ENCODE data around the gene PIP5K1B. TPM values are rescaled to one million over a fixed set of nuclear protein-coding genes. Genes with fewer than 3 reads are reported as not detected.

The PIP5K1B gene
- total RNA-seq, 1 experiment from 2014 or later: 5.2 TPM

- no peak overlapping the region for H3K4me3 Mint-ChIP-seq
- ATAC-seq (no peak), DNase-seq (ENCODE audit: low spot score) (no peak)
- H3K9me3 Mint-ChIP-seq: no peaks in the 10 kb centered on the region
- no peak for TF ChIP-seq JUN (CRISPR knock-in tag; IDR thresholded peaks at IDR 0.05)
- TF ChIP-seq ETV6 (CRISPR knock-in tag; IDR thresholded peaks at IDR 0.05): no peak
- TF ChIP-seq JAZF1 (CRISPR knock-in tag; IDR thresholded peaks at IDR 0.05): no peak
- TF ChIP-seq FOXJ3 (CRISPR knock-in tag; IDR thresholded peaks at IDR 0.05; ENCODE audit: borderline replicate concordance): no peak
- TF ChIP-seq MXD4 (CRISPR knock-in tag; IDR thresholded peaks at IDR 0.05; ENCODE audit: borderline replicate concordance): no peak
- TF ChIP-seq IRF2 (CRISPR knock-in tag; IDR thresholded peaks at IDR 0.05; ENCODE audit: borderline replicate concordance, low read depth): no peak
- TF ChIP-seq, protein P1, sequence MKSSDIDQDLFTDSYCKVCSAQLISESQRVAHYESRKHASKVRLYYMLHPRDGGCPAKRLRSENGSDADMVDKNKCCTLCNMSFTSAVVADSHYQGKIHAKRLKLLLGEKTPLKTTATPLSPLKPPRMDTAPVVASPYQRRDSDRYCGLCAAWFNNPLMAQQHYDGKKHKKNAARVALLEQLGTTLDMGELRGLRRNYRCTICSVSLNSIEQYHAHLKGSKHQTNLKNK (CRISPR knock-in tag; IDR thresholded peaks at IDR 0.05): no peak
- TF ChIP-seq, protein P2, sequence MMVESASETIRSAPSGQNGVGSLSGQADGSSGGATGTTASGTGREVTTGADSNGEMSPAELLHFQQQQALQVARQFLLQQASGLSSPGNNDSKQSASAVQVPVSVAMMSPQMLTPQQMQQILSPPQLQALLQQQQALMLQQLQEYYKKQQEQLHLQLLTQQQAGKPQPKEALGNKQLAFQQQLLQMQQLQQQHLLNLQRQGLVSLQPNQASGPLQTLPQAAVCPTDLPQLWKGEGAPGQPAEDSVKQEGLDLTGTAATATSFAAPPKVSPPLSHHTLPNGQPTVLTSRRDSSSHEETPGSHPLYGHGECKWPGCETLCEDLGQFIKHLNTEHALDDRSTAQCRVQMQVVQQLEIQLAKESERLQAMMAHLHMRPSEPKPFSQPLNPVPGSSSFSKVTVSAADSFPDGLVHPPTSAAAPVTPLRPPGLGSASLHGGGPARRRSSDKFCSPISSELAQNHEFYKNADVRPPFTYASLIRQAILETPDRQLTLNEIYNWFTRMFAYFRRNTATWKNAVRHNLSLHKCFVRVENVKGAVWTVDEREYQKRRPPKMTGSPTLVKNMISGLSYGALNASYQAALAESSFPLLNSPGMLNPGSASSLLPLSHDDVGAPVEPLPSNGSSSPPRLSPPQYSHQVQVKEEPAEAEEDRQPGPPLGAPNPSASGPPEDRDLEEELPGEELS (CRISPR knock-in tag; IDR thresholded peaks at IDR 0.05): no peak
- no peak for TF ChIP-seq GTF2I (CRISPR knock-in tag; conservative IDR thresholded peaks at IDR 0.05)
- TF ChIP-seq GRHL2 (CRISPR knock-in tag; IDR thresholded peaks at IDR 0.05; ENCODE audit: insufficient replicate concordance, severe bottlenecking): no peak
- TF ChIP-seq SP1 (CRISPR knock-in tag; conservative IDR thresholded peaks at IDR 0.05): no peak
- TF ChIP-seq E2F4 (CRISPR knock-in tag; IDR thresholded peaks at IDR 0.05; ENCODE audit: borderline replicate concordance, low read depth): no peak
- H3K36me3 Mint-ChIP-seq: no peaks in the 10 kb centered on the region
- H3K27me3 Mint-ChIP-seq (ENCODE audit: low read depth): no peaks in the 10 kb centered on the region; the same call in 1 of the 2 replicates
- peaks cover 16% of the 10 kb centered on the region for H3K4me1 Mint-ChIP-seq
- ChIA-PET POLR2A (no interaction called here), CTCF (no interaction called here)
- no peak overlapping the region for H3K27ac Mint-ChIP-seq
Measured at GRCh38 chr9:68821911-68822310, 116.9 kb downstream of the PIP5K1B start.

DNA sequence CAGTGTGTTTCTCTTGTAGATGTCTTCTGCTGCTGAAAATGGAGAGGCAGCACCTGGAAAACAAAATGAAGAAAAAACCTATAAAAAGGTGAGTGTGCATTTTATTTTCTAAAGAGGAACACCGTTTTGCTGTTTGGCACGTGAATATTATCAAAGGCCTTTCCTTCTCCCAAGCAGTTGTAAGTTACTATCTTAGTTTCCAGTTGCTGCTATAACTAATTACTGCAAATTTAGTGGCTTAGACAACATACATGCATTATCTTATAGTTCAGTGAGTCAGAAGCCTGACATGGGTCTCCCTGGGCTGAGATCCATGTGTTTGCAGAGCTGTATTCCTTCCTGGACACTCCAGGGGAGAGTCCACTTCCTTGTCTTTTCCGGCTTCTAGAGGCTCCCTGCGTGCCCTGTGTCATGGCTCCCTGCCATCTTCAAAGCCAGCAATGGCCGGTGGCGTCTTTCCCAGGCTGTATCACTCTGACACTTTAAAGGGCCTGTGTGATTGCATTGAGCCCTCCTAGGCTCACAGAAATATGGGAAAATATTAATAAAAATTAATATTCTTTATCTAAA is 117.6 kb downstream of the PIP5K1B start:
- DNase-seq (ENCODE audit: low spot score) (no peak), ATAC-seq (no peak)
- Mint-ChIP-seq H3K4me3 (no peak overlapping the region), H3K9me3 (no peaks in the 10 kb centered on the region), H3K4me1 (peaks cover 23% of the 10 kb centered on the region), H3K36me3 (no peaks in the 10 kb centered on the region), H3K27me3 (ENCODE audit: low read depth) (no peaks in the 10 kb centered on the region; the same call in 1 of the 2 replicates), H3K27ac (no peak overlapping the region)
- ChIA-PET POLR2A (no interaction called here), CTCF (interaction anchor here (1.1 kb wide), 1 partner anchor 22 kb away, joined by 4 read pairs; no protein-coding TSS in a partner anchor)
- no peak for TF ChIP-seq NR3C1 (CRISPR knock-in tag; conservative IDR thresholded peaks at IDR 0.05; ENCODE audit: low read depth)

DNA sequence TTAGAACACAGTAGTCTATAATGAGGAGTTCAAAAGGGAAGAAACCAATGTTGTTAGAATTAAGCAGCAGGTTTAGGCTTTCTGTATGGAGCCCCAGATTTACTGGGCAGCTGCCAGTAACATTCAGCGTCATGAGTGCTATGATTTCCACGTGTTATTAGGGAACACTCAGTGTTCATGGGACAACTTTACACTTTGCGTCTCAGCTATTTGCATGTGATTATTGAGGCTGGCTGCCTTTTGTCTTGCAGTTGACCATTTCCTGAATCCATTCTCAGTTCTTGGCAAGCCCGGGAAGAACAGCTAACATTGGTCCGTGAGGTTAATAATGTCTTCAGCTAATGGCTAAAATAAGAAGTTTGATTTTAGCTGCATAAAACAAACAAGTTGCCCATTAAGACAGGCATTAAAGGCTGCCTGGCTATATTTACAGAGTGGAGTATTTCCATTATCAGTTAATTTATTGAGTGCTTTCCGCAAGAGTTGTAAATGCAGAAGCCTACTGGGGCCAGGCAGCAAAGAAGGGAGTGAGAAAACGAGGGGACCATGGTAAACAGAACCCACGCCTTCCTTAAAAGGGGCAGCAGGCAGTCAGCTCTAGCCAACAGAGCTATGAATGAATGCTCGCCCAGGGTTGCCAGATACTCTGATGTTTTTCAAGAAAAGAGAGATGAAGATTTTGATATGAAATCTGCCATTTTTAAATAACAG is 120.9 kb downstream of the PIP5K1B start:
- no peaks in the 10 kb centered on the region for H3K9me3 Mint-ChIP-seq
- peak; percentile 62 for ATAC-seq
- CTCF ChIA-PET: interaction anchor here (0.7 to 1.6 kb wide), 2 partner anchors 19 to 174 kb away, joined by 3 to 4 read pairs; no protein-coding TSS in a partner anchor
- POLR2A ChIA-PET: interaction anchor here (1.1 kb wide), 1 partner anchor 210 kb away, joined by 3 read pairs; the partner anchor contains the start of gene FXN
- peak overlapping the region; percentile 89 for H3K27ac Mint-ChIP-seq
- peaks cover 46% of the 10 kb centered on the region for H3K4me1 Mint-ChIP-seq
- no peak for DNase-seq (ENCODE audit: low spot score)
- peak overlapping the region; percentile 11; the same call in 1 of the 2 replicates for H3K4me3 Mint-ChIP-seq
- no peaks in the 10 kb centered on the region; the same call in 1 of the 2 replicates for H3K27me3 Mint-ChIP-seq (ENCODE audit: low read depth)
- no peaks in the 10 kb centered on the region for H3K36me3 Mint-ChIP-seq
- TF ChIP-seq NR3C1 (CRISPR knock-in tag; conservative IDR thresholded peaks at IDR 0.05; ENCODE audit: low read depth) (no peak), TCF7 (CRISPR knock-in tag; IDR thresholded peaks at IDR 0.05; ENCODE audit: low read depth) (no peak), MAX (CRISPR knock-in tag; IDR thresholded peaks at IDR 0.05) (no peak), ZNF416 (CRISPR knock-in tag; IDR thresholded peaks at IDR 0.05) (no peak), ETV6 (CRISPR knock-in tag; IDR thresholded peaks at IDR 0.05) (no peak)
- TF ChIP-seq, protein P3, sequence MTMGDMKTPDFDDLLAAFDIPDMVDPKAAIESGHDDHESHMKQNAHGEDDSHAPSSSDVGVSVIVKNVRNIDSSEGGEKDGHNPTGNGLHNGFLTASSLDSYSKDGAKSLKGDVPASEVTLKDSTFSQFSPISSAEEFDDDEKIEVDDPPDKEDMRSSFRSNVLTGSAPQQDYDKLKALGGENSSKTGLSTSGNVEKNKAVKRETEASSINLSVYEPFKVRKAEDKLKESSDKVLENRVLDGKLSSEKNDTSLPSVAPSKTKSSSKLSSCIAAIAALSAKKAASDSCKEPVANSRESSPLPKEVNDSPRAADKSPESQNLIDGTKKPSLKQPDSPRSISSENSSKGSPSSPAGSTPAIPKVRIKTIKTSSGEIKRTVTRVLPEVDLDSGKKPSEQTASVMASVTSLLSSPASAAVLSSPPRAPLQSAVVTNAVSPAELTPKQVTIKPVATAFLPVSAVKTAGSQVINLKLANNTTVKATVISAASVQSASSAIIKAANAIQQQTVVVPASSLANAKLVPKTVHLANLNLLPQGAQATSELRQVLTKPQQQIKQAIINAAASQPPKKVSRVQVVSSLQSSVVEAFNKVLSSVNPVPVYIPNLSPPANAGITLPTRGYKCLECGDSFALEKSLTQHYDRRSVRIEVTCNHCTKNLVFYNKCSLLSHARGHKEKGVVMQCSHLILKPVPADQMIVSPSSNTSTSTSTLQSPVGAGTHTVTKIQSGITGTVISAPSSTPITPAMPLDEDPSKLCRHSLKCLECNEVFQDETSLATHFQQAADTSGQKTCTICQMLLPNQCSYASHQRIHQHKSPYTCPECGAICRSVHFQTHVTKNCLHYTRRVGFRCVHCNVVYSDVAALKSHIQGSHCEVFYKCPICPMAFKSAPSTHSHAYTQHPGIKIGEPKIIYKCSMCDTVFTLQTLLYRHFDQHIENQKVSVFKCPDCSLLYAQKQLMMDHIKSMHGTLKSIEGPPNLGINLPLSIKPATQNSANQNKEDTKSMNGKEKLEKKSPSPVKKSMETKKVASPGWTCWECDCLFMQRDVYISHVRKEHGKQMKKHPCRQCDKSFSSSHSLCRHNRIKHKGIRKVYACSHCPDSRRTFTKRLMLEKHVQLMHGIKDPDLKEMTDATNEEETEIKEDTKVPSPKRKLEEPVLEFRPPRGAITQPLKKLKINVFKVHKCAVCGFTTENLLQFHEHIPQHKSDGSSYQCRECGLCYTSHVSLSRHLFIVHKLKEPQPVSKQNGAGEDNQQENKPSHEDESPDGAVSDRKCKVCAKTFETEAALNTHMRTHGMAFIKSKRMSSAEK (CRISPR knock-in tag; IDR thresholded peaks at IDR 0.05; ENCODE audit: borderline replicate concordance): no peak
- TF ChIP-seq, protein P2 (CRISPR knock-in tag; IDR thresholded peaks at IDR 0.05): no peak
- TF ChIP-seq, protein P4, sequence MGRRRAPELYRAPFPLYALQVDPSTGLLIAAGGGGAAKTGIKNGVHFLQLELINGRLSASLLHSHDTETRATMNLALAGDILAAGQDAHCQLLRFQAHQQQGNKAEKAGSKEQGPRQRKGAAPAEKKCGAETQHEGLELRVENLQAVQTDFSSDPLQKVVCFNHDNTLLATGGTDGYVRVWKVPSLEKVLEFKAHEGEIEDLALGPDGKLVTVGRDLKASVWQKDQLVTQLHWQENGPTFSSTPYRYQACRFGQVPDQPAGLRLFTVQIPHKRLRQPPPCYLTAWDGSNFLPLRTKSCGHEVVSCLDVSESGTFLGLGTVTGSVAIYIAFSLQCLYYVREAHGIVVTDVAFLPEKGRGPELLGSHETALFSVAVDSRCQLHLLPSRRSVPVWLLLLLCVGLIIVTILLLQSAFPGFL (CRISPR knock-in tag; IDR thresholded peaks at IDR 0.05; ENCODE audit: borderline replicate concordance): no peak

Measured in WTC11 (cell line).